ENCODE data around the gene HNRNPC. TPM values are rescaled to one million over a fixed set of nuclear protein-coding genes. Genes with fewer than 3 reads are reported as not detected.

Gene HNRNPC
- polyA plus RNA-seq, 1 donor (not counting 4 experiments of a cell fraction or from before 2014, with no cell fraction given): 871 TPM

DNA sequence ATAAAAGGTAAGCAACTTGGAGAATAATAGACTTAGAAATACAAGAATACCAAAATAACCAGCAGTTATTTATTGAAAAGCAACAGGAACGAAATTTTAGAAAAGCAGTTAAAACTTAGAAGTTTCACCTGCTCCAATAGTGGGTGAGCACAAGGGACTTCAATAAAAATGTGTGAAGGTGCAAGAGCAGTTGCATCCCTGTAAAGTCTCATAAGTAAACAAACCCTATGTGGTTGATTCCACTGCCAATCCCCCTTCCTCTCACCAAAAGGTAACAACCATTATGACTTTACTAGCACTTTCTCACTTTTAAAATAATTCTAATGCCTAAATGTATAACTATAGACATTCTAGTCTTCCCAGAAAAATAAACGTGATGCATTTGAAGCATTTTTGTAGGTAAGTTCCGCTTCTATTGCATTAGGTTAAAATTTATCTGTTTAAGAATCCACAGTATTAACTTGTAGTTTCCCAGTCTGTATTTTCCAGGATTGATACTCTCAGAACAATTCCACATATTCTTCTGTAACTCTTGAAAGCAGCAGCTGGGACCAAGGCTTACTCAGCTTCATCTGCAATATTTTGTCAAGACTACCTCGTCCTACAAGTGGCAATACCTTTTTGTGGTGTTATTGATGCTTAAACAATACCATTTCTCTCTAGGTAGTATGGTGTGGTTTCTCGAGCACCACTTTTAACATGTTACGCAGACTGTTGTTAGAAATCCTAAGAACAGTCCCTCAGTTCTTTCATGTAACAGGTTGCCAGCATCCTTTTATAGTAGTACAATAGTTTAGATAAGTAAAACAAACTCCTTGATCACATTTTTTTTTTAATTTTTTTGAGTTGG lies 32.1 kb downstream of the HNRNPC start:
- Histone ChIP-seq H3K27ac (ENCODE audit: control insufficient read depth, insufficient read depth, low read length) (no peak overlapping the region), H3K36me3 (ENCODE audit: control insufficient read depth in 2 of 2, extremely low read depth in 1 of 2, insufficient read depth in 2 of 2, low read length in 2 of 2) (peaks cover 16 to 37% of the 10 kb centered on the region in 2 experiments), H3K4me2 (ENCODE audit: control insufficient read depth, extremely low read depth, insufficient read depth, low read depth, low read length) (no peak overlapping the region), H3K9ac (ENCODE audit: control insufficient read depth, extremely low read depth, insufficient read depth, low read length) (no peak overlapping the region), H3K27me3 (ENCODE audit: control insufficient read depth, extremely low read depth, insufficient read depth, low read length) (no peaks in the 10 kb centered on the region), H3K9me1 (ENCODE audit: control insufficient read depth, extremely low read depth, insufficient read depth, low read length) (peaks cover 3% of the 10 kb centered on the region), H2AFZ (ENCODE audit: control insufficient read depth, low read length) (no peak overlapping the region), H3K4me3 (ENCODE audit: control insufficient read depth in 2 of 3, extremely low read depth in 1 of 3, insufficient read depth in 2 of 3, low read depth in 1 of 3, low read length in 3 of 3) (no peak overlapping the region), H4K20me1 (ENCODE audit: control insufficient read depth, extremely low read depth, insufficient read depth, low read length) (peaks cover 65% of the 10 kb centered on the region), H3K4me1 (ENCODE audit: control insufficient read depth, extremely low read depth, insufficient read depth, low read length) (no peaks in the 10 kb centered on the region), H3K79me2 (ENCODE audit: control insufficient read depth, insufficient read depth, low read length) (peaks cover 100% of the 10 kb centered on the region), H3K9me3 (ENCODE audit: control insufficient read depth, low read depth, low read length) (no peaks in the 10 kb centered on the region)
- TF ChIP-seq, protein P1, sequence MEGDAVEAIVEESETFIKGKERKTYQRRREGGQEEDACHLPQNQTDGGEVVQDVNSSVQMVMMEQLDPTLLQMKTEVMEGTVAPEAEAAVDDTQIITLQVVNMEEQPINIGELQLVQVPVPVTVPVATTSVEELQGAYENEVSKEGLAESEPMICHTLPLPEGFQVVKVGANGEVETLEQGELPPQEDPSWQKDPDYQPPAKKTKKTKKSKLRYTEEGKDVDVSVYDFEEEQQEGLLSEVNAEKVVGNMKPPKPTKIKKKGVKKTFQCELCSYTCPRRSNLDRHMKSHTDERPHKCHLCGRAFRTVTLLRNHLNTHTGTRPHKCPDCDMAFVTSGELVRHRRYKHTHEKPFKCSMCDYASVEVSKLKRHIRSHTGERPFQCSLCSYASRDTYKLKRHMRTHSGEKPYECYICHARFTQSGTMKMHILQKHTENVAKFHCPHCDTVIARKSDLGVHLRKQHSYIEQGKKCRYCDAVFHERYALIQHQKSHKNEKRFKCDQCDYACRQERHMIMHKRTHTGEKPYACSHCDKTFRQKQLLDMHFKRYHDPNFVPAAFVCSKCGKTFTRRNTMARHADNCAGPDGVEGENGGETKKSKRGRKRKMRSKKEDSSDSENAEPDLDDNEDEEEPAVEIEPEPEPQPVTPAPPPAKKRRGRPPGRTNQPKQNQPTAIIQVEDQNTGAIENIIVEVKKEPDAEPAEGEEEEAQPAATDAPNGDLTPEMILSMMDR (optimal IDR thresholded peaks at IDR 0.05 in 1 of 3, IDR thresholded peaks at IDR 0.05 in 1 of 3, conservative IDR thresholded peaks at IDR 0.05 in 1 of 3; ENCODE audit: extremely low read depth in 1 of 3, insufficient read depth in 2 of 3, low read length in 3 of 3): no peak
- no peak for TF ChIP-seq EZH2 (IDR thresholded peaks at IDR 0.05; ENCODE audit: low read length)
- no peak for DNase-seq (ENCODE audit: low read depth, low spot score)
- FAIRE-seq: no peak
- dilution Hi-C loops (cut with MboI; ENCODE audit: extremely low pct_ligation_motif_present, low sequenced_read_pairs): no loop called here

DNA sequence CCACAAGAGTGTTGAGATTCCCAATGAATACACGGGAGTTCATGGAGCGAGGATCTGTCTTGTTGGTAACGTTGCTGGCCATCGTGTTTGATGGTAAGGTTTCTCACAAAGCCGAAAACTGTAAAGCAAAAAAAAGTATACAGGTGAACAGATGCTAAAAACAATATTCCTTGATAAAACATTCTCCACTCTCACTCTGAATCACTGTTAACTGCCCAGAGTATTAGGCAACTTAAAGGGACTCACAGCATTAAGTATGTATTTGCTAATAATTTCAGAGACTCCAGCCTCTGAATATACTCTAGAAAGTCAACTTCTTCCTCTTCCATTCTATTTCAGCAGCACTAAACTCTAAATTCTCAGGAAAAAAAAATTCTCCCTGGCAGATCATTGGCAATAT lies 35.1 kb downstream of the HNRNPC start:
- dilution Hi-C loops (cut with MboI; ENCODE audit: extremely low pct_ligation_motif_present, low sequenced_read_pairs): no loop called here
- Histone ChIP-seq H3K4me2 (ENCODE audit: control insufficient read depth, extremely low read depth, insufficient read depth, low read depth, low read length) (no peak overlapping the region), H3K9me1 (ENCODE audit: control insufficient read depth, extremely low read depth, insufficient read depth, low read length) (no peaks in the 10 kb centered on the region), H3K9ac (ENCODE audit: control insufficient read depth, extremely low read depth, insufficient read depth, low read length) (no peak overlapping the region), H4K20me1 (ENCODE audit: control insufficient read depth, extremely low read depth, insufficient read depth, low read length) (peaks cover 54% of the 10 kb centered on the region), H3K27me3 (ENCODE audit: control insufficient read depth, extremely low read depth, insufficient read depth, low read length) (no peaks in the 10 kb centered on the region), H3K79me2 (ENCODE audit: control insufficient read depth, insufficient read depth, low read length) (peaks cover 99% of the 10 kb centered on the region), H3K9me3 (ENCODE audit: control insufficient read depth, low read depth, low read length) (no peaks in the 10 kb centered on the region), H2AFZ (ENCODE audit: control insufficient read depth, low read length) (no peak overlapping the region), H3K27ac (ENCODE audit: control insufficient read depth, insufficient read depth, low read length) (no peak overlapping the region), H3K4me1 (ENCODE audit: control insufficient read depth, extremely low read depth, insufficient read depth, low read length) (no peaks in the 10 kb centered on the region), H3K36me3 (ENCODE audit: control insufficient read depth in 2 of 2, extremely low read depth in 1 of 2, insufficient read depth in 2 of 2, low read length in 2 of 2) (peaks cover 26 to 47% of the 10 kb centered on the region in 2 experiments), H3K4me3 (ENCODE audit: control insufficient read depth in 2 of 3, extremely low read depth in 1 of 3, insufficient read depth in 2 of 3, low read depth in 1 of 3, low read length in 3 of 3) (no peak overlapping the region)
- FAIRE-seq: no peak
- DNase-seq (ENCODE audit: low read depth, low spot score): no peak
- TF ChIP-seq, protein P1 (optimal IDR thresholded peaks at IDR 0.05 in 1 of 3, IDR thresholded peaks at IDR 0.05 in 1 of 3, conservative IDR thresholded peaks at IDR 0.05 in 1 of 3; ENCODE audit: extremely low read depth in 1 of 3, insufficient read depth in 2 of 3, low read length in 3 of 3): no peak
- no peak for TF ChIP-seq EZH2 (IDR thresholded peaks at IDR 0.05; ENCODE audit: low read length)
